Nephron (organoid): ENCODE measurements around the gene ELANE.

Experiments used
- H3K27ac Mint-ChIP-seq, 3 experiments: 2 replicates each; pipeline ENCODE4 v1.8.0; 2020; ENCODE audit warnings: mixed read lengths in 3 of 3, mild to moderate bottlenecking in 2 of 3, moderate library complexity in 1 of 3
- H3K27me3 Mint-ChIP-seq: 2 replicates; pipeline ENCODE4 v1.8.0; 2021; ENCODE audit warnings: low read depth, mild to moderate bottlenecking, moderate library complexity, mixed read lengths
- H3K36me3 Mint-ChIP-seq: 2 replicates; pipeline ENCODE4 v1.8.0; 2020; ENCODE audit warnings: low read depth, mixed read lengths
- H3K4me1 Mint-ChIP-seq: 2 replicates; pipeline ENCODE4 v1.8.0; 2020; ENCODE audit warnings: mixed read lengths
- H3K4me3 Mint-ChIP-seq, 3 experiments: 2 replicates each; pipeline ENCODE4 v1.8.0; 2020; ENCODE audit warnings: mild to moderate bottlenecking in 3 of 3, mixed read lengths in 3 of 3, moderate library complexity in 2 of 3
- H3K9me3 Mint-ChIP-seq: 2 replicates; pipeline ENCODE4 v1.8.0; 2020; ENCODE audit warnings: mixed read lengths
- TF ChIP-seq, protein P1 (sequence below), 3 experiments: fragments of 200-600 bp; sonication (generic); IDR thresholded peaks; one replicate each; pipeline ENCODE4 v1.5.0; 2021; ENCODE audit warnings: antibody characterized with exemption in 3 of 3; ENCODE audit not compliant: unreplicated experiment in 3 of 3

Gene ELANE

DNA sequence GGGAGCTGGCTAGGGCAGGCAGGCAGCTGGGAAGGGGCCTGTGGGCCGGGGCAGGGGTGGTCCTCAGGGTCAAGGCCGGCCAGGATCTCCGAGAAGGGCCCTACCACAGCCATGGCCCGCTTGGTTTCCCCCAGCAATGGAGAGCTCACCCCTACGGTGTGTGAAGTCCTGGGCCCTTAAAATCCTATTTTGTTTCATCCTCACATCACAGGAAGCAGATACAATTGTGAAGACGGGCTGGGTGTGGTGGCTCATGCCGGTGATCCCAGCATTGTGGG, 49.9 kb downstream of the ELANE start:
- Mint-ChIP-seq H3K4me3 (no peak overlapping the region), H3K9me3 (no peaks in the 10 kb centered on the region), H3K4me1 (peaks cover 4% of the 10 kb centered on the region), H3K27me3 (no peaks in the 10 kb centered on the region), H3K27ac (no peak overlapping the region), H3K36me3 (peaks cover 4% of the 10 kb centered on the region)
- TF ChIP-seq, protein P1, sequence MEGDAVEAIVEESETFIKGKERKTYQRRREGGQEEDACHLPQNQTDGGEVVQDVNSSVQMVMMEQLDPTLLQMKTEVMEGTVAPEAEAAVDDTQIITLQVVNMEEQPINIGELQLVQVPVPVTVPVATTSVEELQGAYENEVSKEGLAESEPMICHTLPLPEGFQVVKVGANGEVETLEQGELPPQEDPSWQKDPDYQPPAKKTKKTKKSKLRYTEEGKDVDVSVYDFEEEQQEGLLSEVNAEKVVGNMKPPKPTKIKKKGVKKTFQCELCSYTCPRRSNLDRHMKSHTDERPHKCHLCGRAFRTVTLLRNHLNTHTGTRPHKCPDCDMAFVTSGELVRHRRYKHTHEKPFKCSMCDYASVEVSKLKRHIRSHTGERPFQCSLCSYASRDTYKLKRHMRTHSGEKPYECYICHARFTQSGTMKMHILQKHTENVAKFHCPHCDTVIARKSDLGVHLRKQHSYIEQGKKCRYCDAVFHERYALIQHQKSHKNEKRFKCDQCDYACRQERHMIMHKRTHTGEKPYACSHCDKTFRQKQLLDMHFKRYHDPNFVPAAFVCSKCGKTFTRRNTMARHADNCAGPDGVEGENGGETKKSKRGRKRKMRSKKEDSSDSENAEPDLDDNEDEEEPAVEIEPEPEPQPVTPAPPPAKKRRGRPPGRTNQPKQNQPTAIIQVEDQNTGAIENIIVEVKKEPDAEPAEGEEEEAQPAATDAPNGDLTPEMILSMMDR (IDR thresholded peaks at IDR 0.05; ENCODE audit: unreplicated experiment in 3 of 3) = no peak

DNA sequence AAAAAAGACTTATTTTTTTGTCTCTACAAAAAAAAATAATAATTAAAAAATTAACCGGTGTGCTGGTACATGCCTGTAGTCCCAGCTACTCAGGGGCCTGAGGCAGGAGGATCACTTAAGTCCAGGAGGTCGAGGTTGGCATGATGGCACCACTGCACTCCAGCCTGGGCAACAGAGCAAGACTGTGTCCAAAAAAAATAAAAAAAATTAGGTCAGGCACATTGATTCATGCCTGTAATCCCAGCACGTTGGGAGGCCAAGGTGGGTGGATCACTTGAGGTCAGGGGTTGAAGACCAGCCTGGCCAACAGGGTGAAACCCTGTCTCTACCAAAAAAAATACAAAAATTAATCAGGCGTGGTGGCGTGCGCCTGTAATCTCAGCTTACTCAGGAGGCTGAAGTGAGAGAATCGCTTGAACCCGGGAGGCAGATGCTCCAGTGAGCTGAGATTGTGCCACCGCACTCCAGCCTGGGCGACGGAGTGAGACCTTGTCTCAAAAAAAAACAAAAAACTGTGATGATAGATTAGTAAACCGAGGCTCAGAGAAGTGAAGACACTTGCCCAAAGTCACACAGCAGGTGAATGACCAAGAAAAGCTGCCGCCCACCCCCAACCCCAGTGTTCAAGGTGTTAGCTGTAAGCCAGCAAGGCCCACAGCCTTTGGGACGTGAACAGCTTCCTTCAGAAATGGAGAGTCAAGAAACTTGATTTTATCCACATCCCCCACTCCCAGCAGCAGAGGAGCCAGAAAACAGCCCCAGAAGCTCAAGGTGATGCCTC, 50.5 kb downstream of the ELANE start:
- Mint-ChIP-seq H3K9me3 (no peaks in the 10 kb centered on the region), H3K27ac (peak overlapping the region in 1 of 3 experiments; percentile 49), H3K4me3 (peak overlapping the region in 1 of 3 experiments; percentile 37), H3K4me1 (peaks cover 4% of the 10 kb centered on the region), H3K27me3 (no peaks in the 10 kb centered on the region), H3K36me3 (peaks cover 3% of the 10 kb centered on the region)
- TF ChIP-seq, protein P1 (IDR thresholded peaks at IDR 0.05; ENCODE audit: unreplicated experiment in 3 of 3) = no peak

DNA sequence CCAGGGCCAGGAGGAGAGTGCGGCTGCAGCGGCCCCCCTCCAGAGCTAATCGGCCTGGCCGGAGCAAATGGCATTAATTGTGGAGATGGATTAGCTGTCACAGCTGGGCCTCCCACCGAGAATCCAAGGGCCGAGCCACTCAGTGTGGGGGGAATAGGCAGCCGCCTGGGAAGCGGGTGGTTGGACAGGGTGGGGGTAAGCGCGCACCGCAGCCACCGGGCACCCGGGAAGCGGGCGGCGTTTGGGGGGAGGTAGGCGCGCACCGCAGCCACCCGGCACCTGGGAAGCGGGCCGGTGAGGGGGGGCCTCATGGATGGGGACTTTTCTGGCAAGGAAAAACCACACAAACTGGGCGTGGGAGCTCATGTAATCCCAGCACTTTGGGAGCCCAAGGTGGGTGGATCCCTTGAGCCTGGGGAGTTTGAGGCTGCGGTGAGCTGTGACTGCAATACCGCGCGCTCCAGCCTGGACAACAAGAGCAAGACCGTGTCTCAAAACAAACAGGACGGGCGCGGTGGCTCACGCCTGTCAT, 51.2 kb downstream of the ELANE start:
- Mint-ChIP-seq H3K27ac (peak overlapping the region in 1 of 3 experiments; percentile 49), H3K9me3 (no peaks in the 10 kb centered on the region), H3K4me3 (peak overlapping the region in 1 of 3 experiments; percentile 37), H3K27me3 (no peaks in the 10 kb centered on the region), H3K4me1 (peaks cover 4% of the 10 kb centered on the region), H3K36me3 (peaks cover 3% of the 10 kb centered on the region)
- TF ChIP-seq, protein P1 (IDR thresholded peaks at IDR 0.05; ENCODE audit: unreplicated experiment in 3 of 3) = no peak

DNA sequence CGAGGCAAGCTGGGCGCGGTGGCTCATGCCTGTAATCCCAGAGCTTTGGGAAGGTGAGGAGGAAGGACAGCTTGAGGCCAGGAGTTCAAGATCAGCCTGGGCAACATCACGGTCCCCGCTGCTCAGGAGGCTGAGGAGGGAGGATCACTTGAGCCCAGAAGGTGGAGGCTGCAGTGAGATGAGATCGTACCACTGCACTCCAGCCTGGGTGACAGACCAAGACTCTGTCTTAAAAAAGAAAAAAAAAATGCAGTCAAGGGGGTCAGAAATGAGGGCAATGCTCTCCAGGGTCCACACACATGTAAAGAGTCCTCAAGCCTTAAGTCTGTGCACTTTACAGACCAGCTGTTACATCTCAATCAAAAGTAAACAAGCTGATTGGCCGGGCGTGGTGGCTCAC, 52.4 kb downstream of the ELANE start:
- TF ChIP-seq, protein P1 (IDR thresholded peaks at IDR 0.05; ENCODE audit: unreplicated experiment in 3 of 3) = no peak
- Mint-ChIP-seq H3K4me1 (peaks cover 4% of the 10 kb centered on the region), H3K4me3 (no peak overlapping the region), H3K27me3 (no peaks in the 10 kb centered on the region), H3K27ac (peak overlapping the region in 2 of 3 experiments; percentile 72 to 75), H3K9me3 (no peaks in the 10 kb centered on the region), H3K36me3 (peaks cover 2% of the 10 kb centered on the region)
